Activated CD8-positive, alpha-beta T cell treated with anti-CD3 and anti-CD28 coated beads for 36 hours (primary cell): Measurements from ENCODE around the gene LRBA. TPM values are rescaled to one million over a fixed set of nuclear protein-coding genes. Genes with fewer than 3 reads are reported as not detected.

Experiments used
- ATAC-seq: fragments of 200-7000 bp; cut with Tn5 transposase; one replicate; pipeline ENCODE4 v1.10.0; 2021; ENCODE audit warnings: mild to moderate bottlenecking, moderate library complexity
- CTCF ChIA-PET: fragments of 350-600 bp; sonication (Branson Sonifier 250); formaldehyde crosslinking; loops from one replicate; lab custom pipeline; 2021; ENCODE audit warnings: antibody characterized with exemption; lab: Charles Lee
- POLR2A ChIA-PET: fragments of 350-600 bp; sonication (Branson Sonifier 250); formaldehyde crosslinking; loops from one replicate; lab custom pipeline; 2021; ENCODE audit warnings: antibody characterized with exemption; lab: Charles Lee
- DNase-seq: peaks from one replicate; pipeline ENCODE4 v3.0.0-alpha.2; 2020
- H3K27ac Mint-ChIP-seq: one replicate; pipeline ENCODE4 v1.8.0; 2021; ENCODE audit warnings: mild to moderate bottlenecking, mixed read lengths
- H3K27me3 Mint-ChIP-seq: one replicate; pipeline ENCODE4 v1.8.0; 2021; ENCODE audit warnings: mixed read lengths
- H3K36me3 Mint-ChIP-seq: one replicate; pipeline ENCODE4 v1.8.0; 2021; ENCODE audit warnings: low read depth, mixed read lengths
- H3K4me1 Mint-ChIP-seq: one replicate; pipeline ENCODE4 v1.8.0; 2021; ENCODE audit warnings: low read depth, mixed read lengths
- H3K4me3 Mint-ChIP-seq: one replicate; pipeline ENCODE4 v1.8.0; 2021; ENCODE audit warnings: mild to moderate bottlenecking, moderate library complexity, mixed read lengths
- H3K9me3 Mint-ChIP-seq: one replicate; pipeline ENCODE4 v1.8.0; 2021; ENCODE audit warnings: mixed read lengths
- CTCF ChIP-seq: fragments of 200-600 bp; IDR thresholded peaks from one replicate; pipeline ENCODE4 v1.8.0; 2022; ENCODE audit warnings: antibody characterized with exemption, mild to moderate bottlenecking
- intact Hi-C: fragments of 100-400 bp; cut with micrococcal nuclease; formaldehyde crosslinking; loops from one replicate; pipeline ENCODE4 v1.10.0; 2022
- total RNA-seq, 2 experiments: library from RNA; stranded (reverse); gene quantifications; one replicate each; pipeline ENCODE4 v1.2.3, GENCODE V29; 2021

Gene LRBA
- total RNA-seq, 2 experiments from 2014 or later, result 48.1 to 52.5 TPM

GRCh38 chr4:150256225-150256620, 758.9 kb downstream of the LRBA start:
- ATAC-seq, result no peak
- peaks cover 2% of the 10 kb centered on the region for H3K36me3 Mint-ChIP-seq
- no peaks in the 10 kb centered on the region for H3K27me3 Mint-ChIP-seq
- no peak for TF ChIP-seq CTCF
- H3K4me3 Mint-ChIP-seq, result no peak overlapping the region
- no peak overlapping the region for H3K27ac Mint-ChIP-seq
- no peaks in the 10 kb centered on the region for H3K4me1 Mint-ChIP-seq
- ChIA-PET POLR2A (no interaction called here), CTCF (no interaction called here)
- intact Hi-C loops, result no loop called here
- H3K9me3 Mint-ChIP-seq, result no peaks in the 10 kb centered on the region
- DNase-seq, result no peak

GRCh38 chr4:150255610-150256224, 759.4 kb downstream of the LRBA start:
- no peaks in the 10 kb centered on the region for H3K27me3 Mint-ChIP-seq
- ATAC-seq, result no peak
- no peak for DNase-seq
- H3K4me3 Mint-ChIP-seq, result no peak overlapping the region
- intact Hi-C loops, result no loop called here
- ChIA-PET CTCF (interaction anchor here (1.5 kb wide), 1 partner anchor 13 kb away, joined by 6 read pairs; no protein-coding TSS in a partner anchor), POLR2A (no interaction called here)
- no peaks in the 10 kb centered on the region for H3K36me3 Mint-ChIP-seq
- H3K27ac Mint-ChIP-seq, result no peak overlapping the region
- no peaks in the 10 kb centered on the region for H3K9me3 Mint-ChIP-seq
- no peak for TF ChIP-seq CTCF
- no peaks in the 10 kb centered on the region for H3K4me1 Mint-ChIP-seq

GRCh38 chr4:150253965-150254630, 761.0 kb downstream of the LRBA start:
- Mint-ChIP-seq H3K4me3 (no peak overlapping the region), H3K4me1 (no peaks in the 10 kb centered on the region), H3K9me3 (no peaks in the 10 kb centered on the region), H3K27ac (no peak overlapping the region), H3K27me3 (no peaks in the 10 kb centered on the region), H3K36me3 (no peaks in the 10 kb centered on the region)
- POLR2A ChIA-PET, result no interaction called here
- CTCF ChIA-PET, result interaction anchor here (1.5 kb wide), 1 partner anchor 11 kb away, joined by 6 read pairs; no protein-coding TSS in a partner anchor
- no peak for DNase-seq
- intact Hi-C loops, result no loop called here
- TF ChIP-seq CTCF, result no peak
- no peak for ATAC-seq

GRCh38 chr4:150253416-150253815, 761.7 kb downstream of the LRBA start:
- no peak for DNase-seq
- H3K9me3 Mint-ChIP-seq, result no peaks in the 10 kb centered on the region
- no peak overlapping the region for H3K4me3 Mint-ChIP-seq
- no peak overlapping the region for H3K27ac Mint-ChIP-seq
- H3K36me3 Mint-ChIP-seq, result no peaks in the 10 kb centered on the region
- no peak for ATAC-seq
- intact Hi-C loops, result no loop called here
- no peaks in the 10 kb centered on the region for H3K4me1 Mint-ChIP-seq
- no peak for TF ChIP-seq CTCF
- no peaks in the 10 kb centered on the region for H3K27me3 Mint-ChIP-seq
- ChIA-PET CTCF (no interaction called here), POLR2A (no interaction called here)

- H3K4me3 Mint-ChIP-seq, result no peak overlapping the region
- H3K4me1 Mint-ChIP-seq, result no peaks in the 10 kb centered on the region
- ATAC-seq (no peak), DNase-seq (no peak)
- TF ChIP-seq CTCF, result no peak
- H3K36me3 Mint-ChIP-seq, result no peaks in the 10 kb centered on the region
- intact Hi-C loops, result no loop called here
- H3K27ac Mint-ChIP-seq, result no peak overlapping the region
- ChIA-PET POLR2A (no interaction called here), CTCF (no interaction called here)
- no peaks in the 10 kb centered on the region for H3K27me3 Mint-ChIP-seq
- no peaks in the 10 kb centered on the region for H3K9me3 Mint-ChIP-seq
Observed at GRCh38 chr4:150252741-150253140, 762.3 kb downstream of the LRBA start.
